ENCODE results near the gene ZNF609.

- TF ChIP-seq CTCF (IDR thresholded peaks at IDR 0.05 in 2 of 3, conservative IDR thresholded peaks at IDR 0.05 in 1 of 3; ENCODE audit: control insufficient read depth in 2 of 3, extremely low read depth in 1 of 3, insufficient read depth in 1 of 3, low read depth in 3 of 3, low read length in 3 of 3) (no peak), NRF1 (conservative IDR thresholded peaks at IDR 0.05; ENCODE audit: low read depth, low read length) (no peak)
These were observed 174.5 kb downstream of the ZNF609 start for GRCh38 chr15:64634576-64635498.
